ENCODE data around the gene ZSWIM5.
"Not testable (repeated sequence)": the region's sequence is repeated elsewhere in the genome, so short reads cannot be mapped to it uniquely, and the experiment has no call there.

The ZSWIM5 gene

DNA sequence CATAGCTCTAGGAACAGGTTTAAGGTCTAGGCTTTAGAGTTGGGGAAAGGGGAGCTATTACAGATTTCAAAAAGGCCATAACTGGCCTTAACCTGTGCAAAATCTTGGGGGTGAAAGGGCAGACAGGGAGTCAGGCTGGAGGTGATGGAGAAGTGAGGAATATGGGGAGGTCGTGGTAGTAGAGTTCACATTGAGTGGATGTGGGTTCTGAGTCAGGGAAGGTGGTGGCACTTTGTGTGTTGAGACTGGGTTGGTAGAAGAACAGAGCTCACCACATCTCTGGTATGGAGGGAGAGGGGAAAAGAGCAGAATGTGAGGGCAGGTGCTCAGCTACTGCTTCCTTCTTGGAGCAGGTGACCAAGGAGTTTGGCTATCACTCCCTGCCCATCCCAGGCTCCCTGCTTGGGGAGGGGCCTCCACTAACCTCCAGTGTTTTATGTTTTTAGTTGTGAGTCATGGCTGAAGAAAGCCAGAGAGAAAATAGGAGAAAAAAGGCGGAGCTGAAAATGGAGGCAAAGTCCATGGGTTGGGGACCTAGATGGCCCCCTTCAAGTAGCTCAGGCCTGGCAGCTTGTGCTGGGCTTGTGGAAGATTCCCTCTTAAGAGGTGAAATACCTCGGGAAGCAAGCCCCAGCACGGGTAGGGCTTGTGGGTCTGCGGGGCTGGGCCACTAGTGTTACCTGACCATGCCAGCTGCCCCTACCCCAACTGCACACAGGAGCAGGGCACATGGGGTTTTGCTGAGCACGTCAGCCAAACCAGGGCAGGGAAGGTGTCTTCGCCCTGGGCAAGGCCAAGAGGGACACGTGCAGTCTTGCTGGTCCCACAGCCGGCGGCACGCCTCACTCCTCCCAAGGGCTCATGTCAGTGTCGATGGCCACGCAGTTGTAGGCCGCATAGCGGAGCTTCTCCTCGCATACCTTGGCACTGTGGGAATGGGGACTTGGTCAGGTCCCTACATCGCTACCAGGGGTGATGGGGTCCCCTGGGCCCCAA is 203.5 kb downstream of the ZSWIM5 start:
- DNase-seq (ENCODE audit: low spot score): no peak

DNA sequence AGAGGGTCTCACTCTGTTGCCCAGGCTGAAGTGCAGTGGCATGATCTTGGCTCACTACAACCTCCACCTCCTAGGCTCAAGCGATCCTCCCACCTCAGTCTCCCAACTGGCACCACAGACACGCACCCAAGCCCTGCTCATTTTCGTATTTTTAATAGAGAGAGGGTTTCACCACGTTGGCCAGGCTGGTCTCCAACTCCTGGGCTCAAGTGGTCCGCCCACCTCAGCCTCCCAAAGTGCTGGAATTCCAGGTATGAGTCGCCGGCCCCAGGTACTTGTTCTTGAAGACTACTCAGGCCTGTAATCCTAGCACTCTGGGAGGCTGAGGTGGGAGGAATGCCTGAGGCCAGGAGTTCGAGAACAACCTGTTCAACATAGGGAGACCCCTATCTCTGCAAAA is 204.8 kb downstream of the ZSWIM5 start:
- not testable (repeated sequence) for DNase-seq (ENCODE audit: low spot score)

DNA sequence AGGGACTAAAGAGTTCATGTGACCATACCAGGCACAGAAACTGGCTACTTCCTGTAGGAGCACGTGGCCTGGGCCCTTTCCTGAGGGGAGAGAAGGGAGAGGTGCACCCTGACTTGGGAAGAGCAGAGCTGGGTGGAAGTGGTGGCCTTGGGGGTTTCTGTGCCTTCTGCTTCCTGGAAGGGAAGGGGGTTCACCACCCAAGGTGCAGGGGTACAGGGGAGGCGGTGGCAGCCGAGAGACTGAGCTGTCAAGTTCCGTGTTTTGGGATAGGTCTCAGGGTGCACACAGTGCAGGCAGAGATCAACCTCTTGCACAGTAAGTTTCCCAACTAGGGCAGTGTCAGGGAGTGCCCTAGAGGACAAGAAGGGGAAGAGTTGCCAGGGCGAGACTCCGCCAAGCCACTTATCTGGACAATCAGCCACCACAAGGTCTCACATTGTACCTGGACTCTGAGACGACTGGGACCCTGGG is 205.4 kb downstream of the ZSWIM5 start:
- DNase-seq (ENCODE audit: low spot score): no peak

DNA sequence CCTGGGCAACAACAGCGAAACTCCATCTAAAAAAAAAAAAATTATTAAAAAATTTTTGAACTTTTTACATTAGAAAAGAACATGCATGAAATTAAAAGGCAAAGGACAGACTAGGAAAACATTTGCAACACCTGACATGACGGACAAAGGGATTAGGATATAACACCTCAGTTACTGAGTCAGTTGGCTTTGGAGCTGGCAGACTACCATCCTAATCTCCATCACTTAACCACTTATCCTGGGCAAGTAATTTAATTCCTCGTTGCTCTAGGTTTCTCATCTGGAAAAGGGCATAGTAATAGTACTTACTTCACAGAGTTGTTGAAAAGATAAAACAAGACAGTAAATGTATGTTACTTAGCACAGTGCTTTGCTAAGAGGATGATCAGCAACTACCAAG is 207.2 kb downstream of the ZSWIM5 start:
- no peak for DNase-seq (ENCODE audit: low spot score)

DNA sequence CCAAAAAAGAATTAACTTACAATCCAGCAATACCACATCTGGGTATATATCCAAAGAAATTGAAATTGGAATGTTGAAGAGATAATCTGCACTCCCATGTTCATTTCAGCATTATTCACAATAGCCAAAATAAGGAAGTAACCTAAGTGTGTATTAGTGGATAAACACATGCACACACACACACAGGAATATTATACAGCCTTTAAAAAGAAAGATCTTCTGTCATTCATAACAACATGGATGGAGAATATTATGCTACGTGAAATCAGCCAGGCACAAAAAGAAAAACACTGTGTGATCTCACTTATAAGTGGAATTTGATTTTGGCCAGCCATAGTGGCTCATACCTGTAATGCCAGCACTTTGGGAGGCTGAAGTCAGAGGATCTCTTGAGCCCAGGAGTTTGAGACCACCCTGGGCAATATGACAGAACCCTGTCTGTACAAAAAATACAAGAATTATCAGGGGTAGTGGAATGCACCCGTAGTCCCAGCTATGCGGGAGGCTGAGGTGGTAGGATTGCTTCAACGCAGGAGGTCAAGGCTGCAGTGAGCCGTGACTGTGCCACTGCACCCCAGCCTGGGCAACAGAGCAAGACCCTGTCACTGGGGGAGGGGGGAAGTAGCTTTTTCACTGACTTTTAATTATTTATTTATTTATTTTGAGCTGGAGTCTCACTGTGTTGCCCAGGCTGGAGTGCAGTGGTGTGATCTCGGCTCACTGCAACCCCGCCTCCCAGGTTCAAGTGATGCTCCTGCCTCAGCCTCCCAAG is 210.8 kb downstream of the ZSWIM5 start:
- DNase-seq (ENCODE audit: low spot score): no peak

DNA sequence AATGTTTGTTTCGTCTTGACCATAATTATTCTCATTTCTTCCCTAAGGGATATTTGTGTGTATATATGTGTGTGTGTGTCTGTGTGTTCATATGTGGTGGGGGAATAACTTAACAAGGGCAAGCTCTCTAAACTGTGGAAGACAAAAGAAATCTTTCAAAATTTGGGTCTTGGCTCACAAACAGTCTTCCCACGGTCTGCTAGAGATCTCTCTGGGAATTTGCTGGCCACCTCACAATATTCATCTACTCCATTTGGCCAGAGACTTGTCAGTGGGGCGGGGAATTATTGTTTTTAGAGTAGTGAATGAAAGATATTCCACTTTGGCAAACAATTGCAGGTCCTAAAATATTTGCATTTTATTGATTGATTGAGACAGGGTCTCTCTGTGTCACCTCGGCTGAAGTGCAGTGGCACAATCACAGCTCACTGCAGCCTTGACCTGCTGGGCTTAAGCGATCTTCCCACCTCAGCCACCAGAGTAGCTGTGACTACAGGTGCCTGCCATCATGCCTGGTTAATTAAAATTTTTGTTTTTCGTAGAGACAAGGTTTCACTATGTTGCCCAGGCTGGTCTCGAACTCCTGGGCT is 212.0 kb downstream of the ZSWIM5 start:
- no peak for DNase-seq (ENCODE audit: low spot score)

DNA sequence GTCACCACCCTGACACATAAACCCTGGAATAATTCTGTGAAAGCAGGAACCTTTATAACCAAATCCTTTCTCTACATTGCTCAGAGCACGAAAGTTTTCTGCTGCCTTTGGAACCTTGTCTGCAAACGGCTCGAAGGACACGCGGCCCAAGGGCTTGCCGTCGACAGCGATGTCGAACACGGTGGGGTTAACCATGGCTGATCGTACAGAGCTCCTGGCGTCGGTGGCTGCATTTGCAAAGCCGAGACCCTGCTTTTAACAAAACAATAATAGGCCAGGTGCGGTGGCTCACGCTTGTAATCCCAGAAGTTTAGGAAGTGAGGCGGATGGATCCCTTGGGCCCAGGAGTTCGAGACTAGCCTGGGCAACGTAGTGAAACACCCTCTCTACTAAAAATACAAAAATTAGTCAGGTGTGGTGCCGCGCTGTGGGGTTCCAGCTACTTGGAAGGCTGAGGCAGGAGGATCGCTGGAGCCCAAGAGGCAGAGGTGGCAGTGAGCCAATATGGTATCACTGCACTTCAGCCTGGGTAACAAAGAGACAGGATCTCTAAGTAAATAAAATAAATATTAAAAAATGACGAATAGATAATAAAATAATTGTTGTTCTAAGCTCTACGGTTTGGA is 217.8 kb downstream of the ZSWIM5 start:
- no peak for DNase-seq (ENCODE audit: low spot score)

DNA sequence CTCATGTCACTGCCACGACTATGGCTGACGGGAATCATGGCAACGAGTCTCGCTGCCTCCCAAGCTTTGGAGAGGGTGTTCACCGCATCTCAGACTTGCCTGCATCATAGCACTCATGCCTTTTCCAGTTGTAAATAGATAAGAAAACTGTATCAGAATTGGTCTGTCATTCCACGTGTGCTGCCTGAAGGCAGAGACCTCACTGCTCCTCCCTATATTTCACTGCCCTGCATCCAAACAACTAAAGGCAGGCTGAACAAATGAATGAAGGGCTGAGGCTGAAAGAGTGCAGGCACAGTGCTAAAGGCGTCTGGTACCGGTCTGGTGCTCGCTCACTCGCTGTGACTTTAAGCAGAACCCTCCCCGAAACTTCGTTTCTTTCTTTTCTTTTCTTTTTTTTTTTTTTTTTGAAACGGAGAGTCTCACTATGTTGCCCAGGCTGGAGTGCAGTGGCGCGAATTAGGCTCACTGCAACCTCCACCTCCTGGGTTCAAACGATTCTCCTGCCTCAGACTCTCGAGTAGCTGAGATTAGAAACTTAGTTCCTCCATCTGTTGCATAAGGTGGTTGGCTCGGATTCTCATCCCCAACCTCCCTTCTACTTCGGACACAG is 220.6 kb downstream of the ZSWIM5 start:
- no peak for DNase-seq (ENCODE audit: low spot score)

DNA sequence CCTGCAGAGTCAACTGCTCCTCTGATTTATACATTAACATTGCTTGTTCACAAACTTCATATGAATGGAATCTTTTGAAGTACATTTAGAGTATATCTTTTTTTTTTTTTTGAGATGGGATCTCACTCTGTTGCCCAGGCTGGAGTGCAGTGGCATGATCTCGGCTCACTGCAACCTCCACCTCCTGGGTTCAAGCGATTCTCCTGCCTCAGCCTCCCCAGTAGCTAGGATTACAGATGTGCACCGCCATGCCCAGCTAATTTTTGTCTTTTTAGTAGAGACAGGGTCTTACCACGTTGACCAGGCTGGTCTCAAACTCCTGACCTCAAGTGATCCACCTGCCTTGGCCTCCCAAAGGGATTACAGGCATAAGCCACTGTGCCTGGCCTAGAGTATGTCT is 229.0 kb downstream of the ZSWIM5 start:
- not testable (repeated sequence) for DNase-seq (ENCODE audit: low spot score)

DNA sequence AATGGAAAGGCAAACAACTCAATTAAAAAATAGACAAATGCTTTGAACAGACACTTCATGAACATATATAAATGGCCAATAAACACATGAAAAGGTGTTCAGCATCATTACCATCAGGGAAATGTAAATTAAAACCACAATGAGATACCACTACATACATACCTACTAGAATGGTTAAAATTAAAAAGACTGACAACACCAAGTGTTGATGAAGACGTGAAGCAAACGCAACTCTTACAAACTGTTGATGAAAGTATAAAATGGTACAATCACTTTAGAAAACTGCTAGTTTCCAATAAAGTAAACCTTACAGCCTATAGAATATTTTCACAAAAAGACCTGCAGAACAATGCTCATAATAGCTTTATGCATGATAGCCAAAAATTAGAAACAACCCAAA is 230.2 kb downstream of the ZSWIM5 start:
- no peak for DNase-seq (ENCODE audit: low spot score)

DNA sequence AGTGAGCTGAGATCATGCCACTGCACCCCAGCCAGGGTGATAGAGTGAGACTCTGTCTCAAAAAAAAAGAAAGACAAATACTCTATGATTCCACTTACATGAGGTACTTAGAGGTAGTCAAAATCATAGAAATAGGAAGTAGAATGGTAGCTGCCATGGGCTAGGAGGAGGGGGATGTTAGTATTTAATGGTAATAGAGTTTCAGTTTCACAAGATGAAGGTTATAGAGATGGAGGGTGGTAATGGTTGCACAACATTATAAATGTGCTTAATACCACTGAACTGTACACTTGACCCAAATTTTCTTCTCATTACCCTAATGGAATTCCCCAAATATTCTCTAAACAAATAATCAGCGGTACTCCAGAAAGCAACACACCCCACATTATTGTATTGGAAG is 232.8 kb downstream of the ZSWIM5 start:
- DNase-seq (ENCODE audit: low spot score): no peak

DNA sequence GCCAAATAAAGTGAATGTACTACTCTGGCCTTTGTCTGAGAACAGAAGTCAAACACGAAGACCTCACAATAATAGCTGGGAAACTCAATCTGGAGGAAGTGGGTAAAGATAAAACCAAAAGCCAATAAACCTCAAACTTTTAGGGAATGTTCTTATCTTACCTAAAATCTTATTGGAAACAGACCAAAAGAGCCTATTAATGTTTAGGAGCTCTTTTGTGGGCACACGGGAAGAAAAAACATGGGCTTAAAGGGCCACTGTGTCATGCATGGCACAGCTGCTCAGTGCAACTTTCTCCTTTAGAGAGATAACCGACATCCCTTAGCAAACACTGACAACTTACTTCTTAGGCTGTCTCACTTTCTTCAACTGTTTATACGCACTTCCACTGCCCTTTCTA is 236.1 kb downstream of the ZSWIM5 start:
- DNase-seq (ENCODE audit: low spot score): no peak

Data from CD4-positive, alpha-beta T cell treated with Interleukin-2 at 100 ng/mL for 4 hours (primary cell).